Ishikawa (cell line): ENCODE data around the gene CYBRD1.

Experiments used
- EP300 ChIP-seq: IDR thresholded peaks from 2 replicates; pipeline ENCODE4 v1.6.1; 2012; ENCODE audit warnings: borderline replicate concordance
- FOXM1 ChIP-seq: IDR thresholded peaks from 2 replicates; pipeline ENCODE4 v1.6.1; 2012; ENCODE audit warnings: low read depth, borderline replicate concordance
- MAX ChIP-seq: IDR thresholded peaks from 2 replicates; pipeline ENCODE4 v1.6.1; 2012
- REST ChIP-seq: IDR thresholded peaks from 2 replicates; pipeline ENCODE4 v1.6.1; 2012; ENCODE audit warnings: low read depth, mild to moderate bottlenecking
- TCF12 ChIP-seq: IDR thresholded peaks from 2 replicates; pipeline ENCODE4 v1.6.1; 2012; ENCODE audit warnings: low read depth

- TF ChIP-seq TCF12 (no peak), MAX (no peak), EP300 (no peak), REST (no peak), FOXM1 (no peak)
These were observed 53.3 kb downstream of the CYBRD1 start for GRCh38 chr2:171575606-171576005.
